ENCODE results near the gene NPAS2. TPM values are rescaled to one million over a fixed set of nuclear protein-coding genes. Genes with fewer than 3 reads are reported as not detected.

NPAS2 gene
- total RNA-seq, 1 experiment from 2014 or later: 38.3 TPM

DNA sequence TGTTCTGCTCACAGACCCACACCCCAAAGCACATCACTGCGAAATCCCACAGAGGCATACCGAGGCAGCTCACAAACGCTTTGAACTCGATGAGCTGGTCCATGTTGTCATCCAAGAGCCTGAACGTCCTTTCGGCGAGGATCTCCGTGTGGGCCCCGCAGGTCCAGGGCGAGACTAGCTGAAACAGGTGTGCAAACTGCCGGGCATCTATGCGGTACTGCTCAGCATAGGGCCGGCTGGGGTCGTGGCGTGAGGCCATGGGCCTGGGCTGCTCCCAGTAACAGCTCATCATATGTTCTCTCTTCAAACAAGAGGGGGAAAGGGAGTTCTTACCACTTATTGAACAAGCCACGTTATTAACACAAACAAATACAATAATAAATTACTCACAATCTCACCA lies 202.3 kb downstream of the NPAS2 start:
- Histone ChIP-seq H3K27ac (no peak overlapping the region), H3K9me3 (ENCODE audit: insufficient read depth, low read depth) (no peaks in the 10 kb centered on the region), H3K79me2 (ENCODE audit: low read depth) (no peaks in the 10 kb centered on the region), H4K20me1 (ENCODE audit: insufficient read depth) (peaks cover 6% of the 10 kb centered on the region), H3K4me1 (replicated peaks; ENCODE audit: insufficient read depth) (no peaks in the 10 kb centered on the region), H3K27me3 (ENCODE audit: insufficient read depth, low read depth) (no peaks in the 10 kb centered on the region), H3K36me3 (ENCODE audit: low read depth) (peaks cover 54% of the 10 kb centered on the region), H3K4me2 (no peak overlapping the region), H3F3A (ENCODE audit: insufficient read depth, low read depth) (peaks cover 34% of the 10 kb centered on the region), H3K9me2 (ENCODE audit: insufficient read depth) (no peaks in the 10 kb centered on the region), H2AFZ (no peak overlapping the region), H3K4me3 (no peak overlapping the region)
- ChIA-PET POLR2A (ENCODE audit: unreplicated experiment) (interaction anchor here (0.6 kb wide), 1 partner anchor 20 kb away, joined by 3 read pairs; the partner anchor contains the start of gene RPL31), CTCF (no interaction called here)
- BruUV-seq (replicated peaks): no TSS peak
- DNase-seq: no peak
- intact Hi-C loops (cut with micrococcal nuclease; ENCODE audit: unreplicated experiment): no loop called here
- TF ChIP-seq EZH2 (IDR thresholded peaks at IDR 0.05; ENCODE audit: low read depth): no peak
- no peak for TF ChIP-seq CTCF (conservative IDR thresholded peaks at IDR 0.05)

DNA sequence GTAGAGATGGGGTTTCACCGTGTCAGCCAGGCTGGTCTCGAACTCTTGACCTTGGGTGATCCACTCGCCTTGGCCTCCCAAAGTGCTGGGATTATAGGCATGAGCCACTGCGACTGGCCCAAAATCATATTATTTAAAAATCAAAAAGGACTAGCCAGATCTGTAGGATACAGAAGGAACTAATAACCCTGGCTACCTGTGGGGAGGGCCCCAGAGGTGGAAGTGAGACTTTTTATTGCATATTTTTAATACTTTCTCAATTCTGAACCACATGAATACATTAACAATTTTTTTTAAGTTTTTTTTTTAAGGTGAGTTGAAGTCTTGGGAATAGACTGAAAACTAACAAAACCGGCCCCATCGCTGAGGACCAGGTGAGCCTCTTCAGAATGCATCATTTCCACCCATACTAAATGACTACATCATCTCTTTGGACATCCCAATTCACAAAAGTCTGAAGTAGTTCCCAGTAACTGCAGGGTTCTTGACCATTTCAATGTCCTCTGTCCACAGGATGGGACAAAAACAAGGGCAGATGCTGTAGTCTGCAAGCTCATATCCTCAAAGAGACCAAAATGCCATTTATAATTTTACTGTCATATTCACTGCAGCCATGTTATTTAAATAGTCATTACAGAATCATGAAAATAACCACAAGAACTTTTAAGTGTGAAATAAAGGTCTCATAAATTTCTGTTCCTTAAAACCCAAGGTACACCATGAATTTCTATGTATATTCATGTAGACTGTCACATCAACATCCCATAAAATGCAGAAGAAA lies 203.6 kb downstream of the NPAS2 start:
- TF ChIP-seq EZH2 (IDR thresholded peaks at IDR 0.05; ENCODE audit: low read depth) (no peak), CTCF (conservative IDR thresholded peaks at IDR 0.05) (no peak)
- Histone ChIP-seq H3K27ac (no peak overlapping the region), H3F3A (ENCODE audit: insufficient read depth, low read depth) (peaks cover 28% of the 10 kb centered on the region), H4K20me1 (ENCODE audit: insufficient read depth) (peaks cover 6% of the 10 kb centered on the region), H3K9me3 (ENCODE audit: insufficient read depth, low read depth) (no peaks in the 10 kb centered on the region), H3K27me3 (ENCODE audit: insufficient read depth, low read depth) (no peaks in the 10 kb centered on the region), H3K9me2 (ENCODE audit: insufficient read depth) (no peaks in the 10 kb centered on the region), H3K4me3 (no peak overlapping the region), H3K4me1 (replicated peaks; ENCODE audit: insufficient read depth) (no peaks in the 10 kb centered on the region), H3K4me2 (no peak overlapping the region), H3K79me2 (ENCODE audit: low read depth) (no peaks in the 10 kb centered on the region), H3K36me3 (ENCODE audit: low read depth) (peaks cover 41% of the 10 kb centered on the region), H2AFZ (no peak overlapping the region)
- no TSS peak for BruUV-seq (replicated peaks)
- intact Hi-C loops (cut with micrococcal nuclease; ENCODE audit: unreplicated experiment): no loop called here
- POLR2A ChIA-PET (ENCODE audit: unreplicated experiment): no interaction called here
- DNase-seq: no peak
- CTCF ChIA-PET: no interaction called here

DNA sequence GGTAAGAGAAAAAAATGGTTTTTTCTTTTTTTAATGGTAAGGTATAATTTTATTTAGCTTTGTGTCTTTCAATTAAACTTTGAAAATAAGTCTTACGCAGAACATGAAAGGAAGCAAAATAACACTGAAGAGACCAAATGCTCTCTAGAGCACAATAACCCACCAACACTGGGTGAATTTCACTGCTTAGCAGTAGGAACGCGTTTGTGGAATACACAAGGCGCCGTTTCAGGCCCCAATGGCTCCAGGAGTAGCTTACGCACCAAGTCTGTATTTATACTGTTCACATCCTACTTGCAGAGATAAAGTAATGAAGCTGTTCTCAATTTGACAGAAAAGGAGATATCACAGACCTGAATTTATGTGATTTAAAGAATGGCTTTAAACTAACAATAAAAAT lies 205.6 kb downstream of the NPAS2 start:
- DNase-seq: no peak
- Histone ChIP-seq H3K27ac (no peak overlapping the region), H3K4me3 (no peak overlapping the region), H3K9me3 (ENCODE audit: insufficient read depth, low read depth) (no peaks in the 10 kb centered on the region), H3K27me3 (ENCODE audit: insufficient read depth, low read depth) (no peaks in the 10 kb centered on the region), H2AFZ (no peak overlapping the region), H3F3A (ENCODE audit: insufficient read depth, low read depth) (peaks cover 13% of the 10 kb centered on the region), H4K20me1 (ENCODE audit: insufficient read depth) (peaks cover 1% of the 10 kb centered on the region; the same call in 1 of the 2 replicates), H3K79me2 (ENCODE audit: low read depth) (no peaks in the 10 kb centered on the region), H3K9me2 (ENCODE audit: insufficient read depth) (no peaks in the 10 kb centered on the region), H3K4me1 (replicated peaks; ENCODE audit: insufficient read depth) (no peaks in the 10 kb centered on the region), H3K4me2 (no peak overlapping the region), H3K36me3 (ENCODE audit: low read depth) (peaks cover 22% of the 10 kb centered on the region)
- POLR2A ChIA-PET (ENCODE audit: unreplicated experiment): no interaction called here
- TF ChIP-seq EZH2 (IDR thresholded peaks at IDR 0.05; ENCODE audit: low read depth) (no peak), CTCF (conservative IDR thresholded peaks at IDR 0.05) (no peak)
- BruUV-seq (replicated peaks): no TSS peak
- CTCF ChIA-PET: no interaction called here
- intact Hi-C loops (cut with micrococcal nuclease; ENCODE audit: unreplicated experiment): no loop called here

Measured in PC-9 (cell line).